Nephron progenitor cell (in vitro differentiated cells): ENCODE measurements around the gene ASPSCR1.

Experiments used
- DNase-seq: peaks from one replicate; pipeline ENCODE4 v3.0.0; 2021
- H3K27ac Mint-ChIP-seq: 2 replicates; pipeline ENCODE4 v1.8.0; 2021; ENCODE audit warnings: mild to moderate bottlenecking, moderate library complexity, mixed read lengths
- H3K27me3 Mint-ChIP-seq: 2 replicates; pipeline ENCODE4 v1.8.0; 2021; ENCODE audit warnings: mild to moderate bottlenecking, low read depth, mixed read lengths; ENCODE audit not compliant: poor library complexity
- H3K36me3 Mint-ChIP-seq: 2 replicates; pipeline ENCODE4 v1.8.0; 2021; ENCODE audit warnings: low read depth, mixed read lengths
- H3K4me1 Mint-ChIP-seq: 2 replicates; pipeline ENCODE4 v1.8.0; 2021; ENCODE audit warnings: mixed read lengths
- H3K4me3 Mint-ChIP-seq: 2 replicates; pipeline ENCODE4 v1.8.0; 2021; ENCODE audit warnings: mild to moderate bottlenecking, moderate library complexity, mixed read lengths
- H3K9me3 Mint-ChIP-seq: 2 replicates; pipeline ENCODE4 v1.8.0; 2021; ENCODE audit warnings: mild to moderate bottlenecking, moderate library complexity, mixed read lengths
- TF ChIP-seq, protein P1 (sequence below): fragments of 200-600 bp; sonication (generic); IDR thresholded peaks from 2 replicates; pipeline ENCODE4 v1.5.0; 2021; ENCODE audit warnings: antibody characterized with exemption

The ASPSCR1 gene

GRCh38 chr17:82051776-82052637 lies 74.6 kb downstream of the ASPSCR1 start, which contains the start of the genes GPS1 and RFNG:
TSS of gene GPS1 (plus strand) at chr17:82051898. CDS start at chr17:82051932, 34 bp downstream.
TSS of gene RFNG (minus strand) at chr17:82051811. CDS start at chr17:82051766, 45 bp downstream.
- Mint-ChIP-seq H3K36me3 (peaks cover 8% of the 10 kb centered on the region), H3K27me3 (no peaks in the 10 kb centered on the region), H3K9me3 (no peaks in the 10 kb centered on the region), H3K4me1 (peaks cover 20% of the 10 kb centered on the region), H3K4me3 (peak within 1 kb of the TSS; percentile 91), H3K27ac (peak within 1 kb of the TSS; percentile 59)
- DNase-seq, result peak; percentile 82
- TF ChIP-seq, protein P1, sequence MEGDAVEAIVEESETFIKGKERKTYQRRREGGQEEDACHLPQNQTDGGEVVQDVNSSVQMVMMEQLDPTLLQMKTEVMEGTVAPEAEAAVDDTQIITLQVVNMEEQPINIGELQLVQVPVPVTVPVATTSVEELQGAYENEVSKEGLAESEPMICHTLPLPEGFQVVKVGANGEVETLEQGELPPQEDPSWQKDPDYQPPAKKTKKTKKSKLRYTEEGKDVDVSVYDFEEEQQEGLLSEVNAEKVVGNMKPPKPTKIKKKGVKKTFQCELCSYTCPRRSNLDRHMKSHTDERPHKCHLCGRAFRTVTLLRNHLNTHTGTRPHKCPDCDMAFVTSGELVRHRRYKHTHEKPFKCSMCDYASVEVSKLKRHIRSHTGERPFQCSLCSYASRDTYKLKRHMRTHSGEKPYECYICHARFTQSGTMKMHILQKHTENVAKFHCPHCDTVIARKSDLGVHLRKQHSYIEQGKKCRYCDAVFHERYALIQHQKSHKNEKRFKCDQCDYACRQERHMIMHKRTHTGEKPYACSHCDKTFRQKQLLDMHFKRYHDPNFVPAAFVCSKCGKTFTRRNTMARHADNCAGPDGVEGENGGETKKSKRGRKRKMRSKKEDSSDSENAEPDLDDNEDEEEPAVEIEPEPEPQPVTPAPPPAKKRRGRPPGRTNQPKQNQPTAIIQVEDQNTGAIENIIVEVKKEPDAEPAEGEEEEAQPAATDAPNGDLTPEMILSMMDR, result no peak

DNA sequence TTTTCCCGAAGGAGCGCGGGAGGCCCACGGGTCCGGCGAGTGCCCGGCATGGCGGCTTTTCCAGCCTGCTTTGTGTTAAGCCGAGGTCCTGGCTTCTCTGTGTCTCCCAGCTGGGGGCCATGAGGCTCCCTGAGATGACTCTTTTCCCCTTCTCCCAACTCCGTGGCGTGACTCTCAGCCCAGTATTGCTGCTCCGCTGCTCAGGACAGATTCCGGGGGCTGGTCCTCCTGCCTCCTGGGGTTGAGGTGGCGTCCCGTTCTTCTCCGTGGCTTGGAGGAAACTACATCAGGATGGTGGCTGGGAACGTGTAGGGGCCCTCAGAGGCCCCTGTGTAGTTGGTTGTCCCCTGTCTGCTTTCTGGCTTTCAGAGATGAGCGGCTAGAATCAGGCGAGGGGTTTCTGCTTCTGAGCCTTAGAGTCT lies 75.2 kb downstream of the ASPSCR1 start:
- peak overlapping the region; percentile 59 for H3K27ac Mint-ChIP-seq
- H3K36me3 Mint-ChIP-seq, result peaks cover 2% of the 10 kb centered on the region
- peak overlapping the region; percentile 80 for H3K4me3 Mint-ChIP-seq
- DNase-seq, result no peak
- no peaks in the 10 kb centered on the region for H3K9me3 Mint-ChIP-seq
- H3K27me3 Mint-ChIP-seq, result no peaks in the 10 kb centered on the region
- H3K4me1 Mint-ChIP-seq, result peaks cover 20% of the 10 kb centered on the region
- TF ChIP-seq, protein P1, result no peak

- TF ChIP-seq, protein P1, result no peak
- DNase-seq, result no peak
- H3K27me3 Mint-ChIP-seq, result no peaks in the 10 kb centered on the region
- no peaks in the 10 kb centered on the region for H3K9me3 Mint-ChIP-seq
- peak overlapping the region; percentile 80 for H3K4me3 Mint-ChIP-seq
- H3K36me3 Mint-ChIP-seq, result no peaks in the 10 kb centered on the region
- H3K4me1 Mint-ChIP-seq, result peaks cover 20% of the 10 kb centered on the region
- no peak overlapping the region for H3K27ac Mint-ChIP-seq
These were observed 75.7 kb downstream of the ASPSCR1 start for GRCh38 chr17:82053130-82053529.

GRCh38 chr17:82053556-82054263 lies 76.3 kb downstream of the ASPSCR1 start:
- DNase-seq, result no peak
- peak overlapping the region; percentile 80 for H3K4me3 Mint-ChIP-seq
- H3K27ac Mint-ChIP-seq, result no peak overlapping the region
- TF ChIP-seq, protein P1, result no peak
- H3K9me3 Mint-ChIP-seq, result no peaks in the 10 kb centered on the region
- no peaks in the 10 kb centered on the region for H3K27me3 Mint-ChIP-seq
- peaks cover 20% of the 10 kb centered on the region for H3K4me1 Mint-ChIP-seq
- H3K36me3 Mint-ChIP-seq, result no peaks in the 10 kb centered on the region

- peak overlapping the region; percentile 25 for H3K4me3 Mint-ChIP-seq
- no peak overlapping the region for H3K27ac Mint-ChIP-seq
- H3K9me3 Mint-ChIP-seq, result no peaks in the 10 kb centered on the region
- TF ChIP-seq, protein P1, result no peak
- no peaks in the 10 kb centered on the region for H3K27me3 Mint-ChIP-seq
- no peak for DNase-seq
- no peaks in the 10 kb centered on the region for H3K36me3 Mint-ChIP-seq
- peaks cover 20% of the 10 kb centered on the region for H3K4me1 Mint-ChIP-seq
These were observed 77.1 kb downstream of the ASPSCR1 start for GRCh38 chr17:82054351-82055022.
